GM12878 (cell line): ENCODE measurements around the gene CENPH. TPM values are rescaled to one million over a fixed set of nuclear protein-coding genes. Genes with fewer than 3 reads are reported as not detected.

ENCODE experiments used
- CHD2 ChIP-seq: IDR thresholded peaks from 2 replicates; pipeline ENCODE4 v1.6.1; 2011; ENCODE audit warnings: low read depth, low read length, improper control_type of control experiment, borderline replicate concordance
- ESRRA ChIP-seq: IDR thresholded peaks from 2 replicates; pipeline ENCODE4 v1.6.1; 2012; ENCODE audit warnings: mild to moderate bottlenecking, low read length, improper control_type of control experiment
- IKZF2 ChIP-seq, 2 experiments: fragments of 450-650 bp; IDR thresholded peaks; 2 replicates each; pipeline ENCODE4 v1.6.1; 2017; ENCODE audit warnings: mild to moderate bottlenecking in 2 of 2, moderate library complexity in 2 of 2
- MTA3 ChIP-seq: IDR thresholded peaks from 2 replicates; pipeline ENCODE4 v1.6.1; 2012; ENCODE audit warnings: low read length, inconsistent platforms, borderline replicate concordance
- POLR2AphosphoS2 ChIP-seq: IDR thresholded peaks from 2 replicates; pipeline ENCODE4 v1.6.1; 2011; ENCODE audit warnings: low read depth, mild to moderate bottlenecking, low read length, improper control_type of control experiment, moderate library complexity
- SMC3 ChIP-seq: IDR thresholded peaks from 2 replicates; pipeline ENCODE4 v1.6.1; 2011; ENCODE audit warnings: low read length, improper control_type of control experiment, borderline replicate concordance
- SP1 ChIP-seq: IDR thresholded peaks from one replicate; pipeline ENCODE4 v1.6.1; 2011; ENCODE audit warnings: low read depth, low read length
- SREBF1 ChIP-seq: IDR thresholded peaks from 2 replicates; pipeline ENCODE4 v1.6.1; 2012; ENCODE audit warnings: mild to moderate bottlenecking, low read length
- TCF12 ChIP-seq: IDR thresholded peaks from 2 replicates; pipeline ENCODE4 v1.6.1; 2011; ENCODE audit warnings: low read depth, mild to moderate bottlenecking, low read length
- ZBTB33 ChIP-seq: fragments of 450-650 bp; IDR thresholded peaks from 2 replicates; pipeline ENCODE4 v1.6.1; 2017; ENCODE audit warnings: mild to moderate bottlenecking
- ZNF687 ChIP-seq: fragments of 450-650 bp; IDR thresholded peaks from 2 replicates; pipeline ENCODE4 v1.6.1; 2017; ENCODE audit warnings: mild to moderate bottlenecking, moderate library complexity
- polyA plus RNA-seq, 11 experiments: library from polyadenylated mRNA; depleted of rRNA in 4 of 11; unstranded in 6 of 11; stranded (reverse) in 5 of 11; fragments of >200 nt; fragmentation: Nextera tagmentation in 4 of 11; fragmentation: Illumina TruSeq in 1 of 11; extraction: Ambion mirVana in 4 of 11; extraction: Trizol in 1 of 11; gene quantifications; 1 replicate in 1 of 11; 2 replicates in 10 of 11; pipeline versions ENCODE4 v1.2.1 to v1.2.3, GENCODE V29; 2011 to 2016; ENCODE audit warnings: inconsistent platforms in 2 of 11, missing spikeins in 2 of 11, low read depth in 1 of 11
- total RNA-seq, 4 experiments: library from RNA; depleted of rRNA in 3 of 4; stranded (reverse); fragments of >200 nt in 3 of 4; fragmentation: Illumina TruSeq in 1 of 4; extraction: Trizol in 1 of 4; gene quantifications; 2 replicates each; pipeline versions ENCODE4 v1.2.1 to v1.2.3, GENCODE V29; 2013 to 2021
- TF ChIP-seq, protein P1 (sequence below): fragments of 450-650 bp; IDR thresholded peaks from 2 replicates; pipeline ENCODE4 v1.6.1; 2016; ENCODE audit warnings: mild to moderate bottlenecking, moderate library complexity, borderline replicate concordance
- TF ChIP-seq, protein P2 (sequence below): fragments of 450-650 bp; IDR thresholded peaks from 2 replicates; pipeline ENCODE4 v1.6.1; 2018; ENCODE audit warnings: mild to moderate bottlenecking, low read depth, moderate library complexity; ENCODE audit not compliant: partially characterized antibody
- TF ChIP-seq, protein P3 (sequence below): IDR thresholded peaks from 2 replicates; pipeline ENCODE4 v1.6.1; 2012; ENCODE audit warnings: low read depth, low read length, improper control_type of control experiment

CENPH gene
- total and polyA plus RNA-seq, 10 of the 15 experiments (the other 5 are each of a cell fraction or from before 2014, with no cell fraction given), result 7.3 to 65.6 (median 45.9) TPM

DNA sequence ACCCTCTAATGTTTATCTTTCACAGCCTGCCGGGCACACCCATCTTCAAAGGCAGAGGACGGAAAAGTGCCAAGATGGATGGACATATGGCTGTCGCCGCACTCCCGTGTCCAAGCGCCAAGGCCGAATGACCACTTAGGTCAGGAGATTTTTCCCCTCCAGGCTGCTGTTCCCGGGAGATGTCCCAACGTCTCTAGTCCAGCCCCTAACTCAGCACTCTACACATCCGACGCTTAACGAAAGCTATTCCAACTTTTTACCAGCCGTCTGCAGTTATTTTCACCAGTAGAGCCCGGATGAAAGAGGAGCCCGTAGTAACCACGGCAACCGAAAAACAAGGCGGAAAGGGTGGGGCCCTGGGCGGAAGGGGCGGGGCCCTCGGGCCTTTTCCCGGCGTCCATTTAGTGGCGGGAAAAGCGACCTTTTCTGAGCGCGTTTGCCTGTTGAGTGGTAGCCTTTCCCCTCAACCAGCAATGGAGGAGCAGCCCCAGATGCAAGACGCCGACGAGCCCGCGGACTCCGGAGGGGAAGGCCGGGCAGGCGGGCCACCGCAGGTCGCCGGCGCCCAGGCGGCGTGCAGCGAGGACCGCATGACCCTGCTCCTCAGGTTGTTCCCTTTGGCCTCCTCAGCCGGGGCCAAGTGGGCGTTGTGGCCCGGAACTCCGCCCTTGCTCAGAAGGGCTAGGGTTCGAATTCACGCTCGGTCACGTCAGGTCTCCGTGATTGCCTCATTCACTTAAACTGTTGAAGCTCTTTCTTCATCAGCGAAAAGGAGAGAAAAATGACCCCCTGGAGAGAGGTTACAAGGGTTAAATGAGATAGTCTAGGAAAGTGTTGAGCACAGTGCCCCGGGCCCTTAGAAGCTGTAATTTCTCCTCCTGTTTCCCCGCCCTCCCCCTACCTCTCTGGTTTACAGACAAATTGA lies at the start of gene CENPH (continued):
- TF ChIP-seq ZBTB33 (no peak), POLR2AphosphoS2 (no peak), SP1 (peak; percentile 23), SMC3 (peak; percentile 2; the same call in 1 of the 2 replicates), ZNF687 (peak; percentile 47; the same call in 1 of the 2 replicates), MTA3 (no peak), ESRRA (no peak), SREBF1 (no peak), TCF12 (no peak), IKZF2 (IDR thresholded peaks at IDR 0.05) (peak in 1 of 2 experiments; percentile 27; a peak in 1 of 4 replicates), CHD2 (no peak)
- TF ChIP-seq, protein P1, sequence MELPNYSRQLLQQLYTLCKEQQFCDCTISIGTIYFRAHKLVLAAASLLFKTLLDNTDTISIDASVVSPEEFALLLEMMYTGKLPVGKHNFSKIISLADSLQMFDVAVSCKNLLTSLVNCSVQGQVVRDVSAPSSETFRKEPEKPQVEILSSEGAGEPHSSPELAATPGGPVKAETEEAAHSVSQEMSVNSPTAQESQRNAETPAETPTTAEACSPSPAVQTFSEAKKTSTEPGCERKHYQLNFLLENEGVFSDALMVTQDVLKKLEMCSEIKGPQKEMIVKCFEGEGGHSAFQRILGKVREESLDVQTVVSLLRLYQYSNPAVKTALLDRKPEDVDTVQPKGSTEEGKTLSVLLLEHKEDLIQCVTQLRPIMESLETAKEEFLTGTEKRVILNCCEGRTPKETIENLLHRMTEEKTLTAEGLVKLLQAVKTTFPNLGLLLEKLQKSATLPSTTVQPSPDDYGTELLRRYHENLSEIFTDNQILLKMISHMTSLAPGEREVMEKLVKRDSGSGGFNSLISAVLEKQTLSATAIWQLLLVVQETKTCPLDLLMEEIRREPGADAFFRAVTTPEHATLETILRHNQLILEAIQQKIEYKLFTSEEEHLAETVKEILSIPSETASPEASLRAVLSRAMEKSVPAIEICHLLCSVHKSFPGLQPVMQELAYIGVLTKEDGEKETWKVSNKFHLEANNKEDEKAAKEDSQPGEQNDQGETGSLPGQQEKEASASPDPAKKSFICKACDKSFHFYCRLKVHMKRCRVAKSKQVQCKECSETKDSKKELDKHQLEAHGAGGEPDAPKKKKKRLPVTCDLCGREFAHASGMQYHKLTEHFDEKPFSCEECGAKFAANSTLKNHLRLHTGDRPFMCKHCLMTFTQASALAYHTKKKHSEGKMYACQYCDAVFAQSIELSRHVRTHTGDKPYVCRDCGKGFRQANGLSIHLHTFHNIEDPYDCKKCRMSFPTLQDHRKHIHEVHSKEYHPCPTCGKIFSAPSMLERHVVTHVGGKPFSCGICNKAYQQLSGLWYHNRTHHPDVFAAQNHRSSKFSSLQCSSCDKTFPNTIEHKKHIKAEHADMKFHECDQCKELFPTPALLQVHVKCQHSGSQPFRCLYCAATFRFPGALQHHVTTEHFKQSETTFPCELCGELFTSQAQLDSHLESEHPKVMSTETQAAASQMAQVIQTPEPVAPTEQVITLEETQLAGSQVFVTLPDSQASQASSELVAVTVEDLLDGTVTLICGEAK, result peak; percentile 89
- TF ChIP-seq, protein P2, sequence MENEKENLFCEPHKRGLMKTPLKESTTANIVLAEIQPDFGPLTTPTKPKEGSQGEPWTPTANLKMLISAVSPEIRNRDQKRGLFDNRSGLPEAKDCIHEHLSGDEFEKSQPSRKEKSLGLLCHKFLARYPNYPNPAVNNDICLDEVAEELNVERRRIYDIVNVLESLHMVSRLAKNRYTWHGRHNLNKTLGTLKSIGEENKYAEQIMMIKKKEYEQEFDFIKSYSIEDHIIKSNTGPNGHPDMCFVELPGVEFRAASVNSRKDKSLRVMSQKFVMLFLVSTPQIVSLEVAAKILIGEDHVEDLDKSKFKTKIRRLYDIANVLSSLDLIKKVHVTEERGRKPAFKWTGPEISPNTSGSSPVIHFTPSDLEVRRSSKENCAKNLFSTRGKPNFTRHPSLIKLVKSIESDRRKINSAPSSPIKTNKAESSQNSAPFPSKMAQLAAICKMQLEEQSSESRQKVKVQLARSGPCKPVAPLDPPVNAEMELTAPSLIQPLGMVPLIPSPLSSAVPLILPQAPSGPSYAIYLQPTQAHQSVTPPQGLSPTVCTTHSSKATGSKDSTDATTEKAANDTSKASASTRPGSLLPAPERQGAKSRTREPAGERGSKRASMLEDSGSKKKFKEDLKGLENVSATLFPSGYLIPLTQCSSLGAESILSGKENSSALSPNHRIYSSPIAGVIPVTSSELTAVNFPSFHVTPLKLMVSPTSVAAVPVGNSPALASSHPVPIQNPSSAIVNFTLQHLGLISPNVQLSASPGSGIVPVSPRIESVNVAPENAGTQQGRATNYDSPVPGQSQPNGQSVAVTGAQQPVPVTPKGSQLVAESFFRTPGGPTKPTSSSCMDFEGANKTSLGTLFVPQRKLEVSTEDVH, result peak; percentile 97
- TF ChIP-seq, protein P3, sequence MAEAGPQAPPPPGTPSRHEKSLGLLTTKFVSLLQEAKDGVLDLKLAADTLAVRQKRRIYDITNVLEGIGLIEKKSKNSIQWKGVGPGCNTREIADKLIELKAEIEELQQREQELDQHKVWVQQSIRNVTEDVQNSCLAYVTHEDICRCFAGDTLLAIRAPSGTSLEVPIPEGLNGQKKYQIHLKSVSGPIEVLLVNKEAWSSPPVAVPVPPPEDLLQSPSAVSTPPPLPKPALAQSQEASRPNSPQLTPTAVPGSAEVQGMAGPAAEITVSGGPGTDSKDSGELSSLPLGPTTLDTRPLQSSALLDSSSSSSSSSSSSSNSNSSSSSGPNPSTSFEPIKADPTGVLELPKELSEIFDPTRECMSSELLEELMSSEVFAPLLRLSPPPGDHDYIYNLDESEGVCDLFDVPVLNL, result peak; percentile 87
